ENCODE results near the gene BIN1. TPM values are rescaled to one million over a fixed set of nuclear protein-coding genes. Genes with fewer than 3 reads are reported as not detected.
A peak's percentile ranks its signal among the peaks of the same experiment; 100 is the strongest.

The BIN1 gene
- total RNA-seq, 1 donor from 2014 or later = 15.8 TPM

DNA sequence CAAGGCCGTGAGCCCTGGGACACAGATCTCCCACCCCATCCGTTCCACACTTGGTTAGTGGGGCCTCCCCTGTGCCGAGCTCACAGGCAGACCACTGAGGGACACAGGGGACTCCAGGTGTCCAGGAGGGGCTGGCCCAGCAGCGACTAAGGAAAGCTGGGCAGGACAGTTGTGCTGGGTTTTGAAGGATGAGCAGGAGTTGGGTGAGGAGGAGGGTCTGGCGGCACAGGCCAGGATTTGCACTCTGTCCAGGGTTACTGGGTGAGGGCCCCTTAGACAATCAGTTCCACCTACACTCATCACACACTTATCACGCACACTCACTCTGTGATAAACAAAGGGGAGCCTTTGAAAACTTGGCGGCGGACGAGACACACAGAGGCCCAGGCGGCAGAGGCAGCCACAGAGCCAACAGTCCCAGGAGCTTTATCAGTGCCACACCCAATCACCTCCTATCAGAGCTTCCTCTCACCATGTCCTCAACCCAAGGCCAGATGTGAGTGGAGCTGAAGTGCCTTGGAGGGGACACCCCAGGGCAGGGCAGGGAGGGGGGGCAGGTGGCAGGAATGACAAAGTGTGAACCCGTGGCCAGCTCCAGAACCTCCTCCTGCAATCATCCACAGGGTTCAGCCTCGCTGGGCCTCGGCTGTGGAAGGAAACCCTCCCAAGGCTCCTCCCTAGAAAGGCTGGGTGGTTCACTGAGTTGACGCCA lies 26.6 kb downstream of the BIN1 start:
- no peak overlapping the region for H3K4me3 ChIP-seq
- no peak overlapping the region for H3K27ac ChIP-seq (replicated peaks)

DNA sequence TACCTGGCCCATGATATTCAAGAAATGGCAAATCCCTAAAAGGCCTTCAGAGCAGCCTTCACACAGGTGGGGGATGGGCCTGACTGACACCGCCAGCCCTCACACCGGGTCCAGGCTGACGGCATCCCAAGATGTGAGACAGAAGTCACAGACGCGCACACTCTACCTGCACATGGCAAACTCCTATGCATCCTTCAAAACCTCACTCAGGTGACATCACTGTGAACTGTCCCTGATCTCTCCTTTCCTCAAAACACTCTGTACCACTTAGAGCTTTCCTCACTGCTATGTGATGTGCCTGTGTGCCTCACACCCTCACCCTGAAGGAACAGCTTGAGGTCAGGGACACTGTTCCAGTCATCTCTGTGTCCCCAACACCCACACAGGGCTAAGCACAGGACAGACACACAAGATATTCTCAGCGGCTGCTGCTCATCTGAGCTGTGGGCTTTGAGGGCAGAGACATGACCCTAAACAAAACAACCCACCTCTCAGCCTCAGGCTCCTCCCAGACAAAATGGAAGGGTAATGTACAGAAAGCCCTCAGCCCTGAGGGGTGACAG lies 27.5 kb downstream of the BIN1 start:
- no peaks in the 10 kb centered on the region for H3K9me3 ChIP-seq (replicated peaks)
- H3K36me3 ChIP-seq = no peaks in the 10 kb centered on the region
- H3K27ac ChIP-seq (replicated peaks) = no peak overlapping the region
- intact Hi-C loops (cut with micrococcal nuclease) = no loop called here
- peaks cover 12% of the 10 kb centered on the region for H3K27me3 ChIP-seq (ENCODE audit: low read depth)
- no peak for DNase-seq
- TF ChIP-seq, protein P1, sequence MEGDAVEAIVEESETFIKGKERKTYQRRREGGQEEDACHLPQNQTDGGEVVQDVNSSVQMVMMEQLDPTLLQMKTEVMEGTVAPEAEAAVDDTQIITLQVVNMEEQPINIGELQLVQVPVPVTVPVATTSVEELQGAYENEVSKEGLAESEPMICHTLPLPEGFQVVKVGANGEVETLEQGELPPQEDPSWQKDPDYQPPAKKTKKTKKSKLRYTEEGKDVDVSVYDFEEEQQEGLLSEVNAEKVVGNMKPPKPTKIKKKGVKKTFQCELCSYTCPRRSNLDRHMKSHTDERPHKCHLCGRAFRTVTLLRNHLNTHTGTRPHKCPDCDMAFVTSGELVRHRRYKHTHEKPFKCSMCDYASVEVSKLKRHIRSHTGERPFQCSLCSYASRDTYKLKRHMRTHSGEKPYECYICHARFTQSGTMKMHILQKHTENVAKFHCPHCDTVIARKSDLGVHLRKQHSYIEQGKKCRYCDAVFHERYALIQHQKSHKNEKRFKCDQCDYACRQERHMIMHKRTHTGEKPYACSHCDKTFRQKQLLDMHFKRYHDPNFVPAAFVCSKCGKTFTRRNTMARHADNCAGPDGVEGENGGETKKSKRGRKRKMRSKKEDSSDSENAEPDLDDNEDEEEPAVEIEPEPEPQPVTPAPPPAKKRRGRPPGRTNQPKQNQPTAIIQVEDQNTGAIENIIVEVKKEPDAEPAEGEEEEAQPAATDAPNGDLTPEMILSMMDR (IDR thresholded peaks at IDR 0.05; ENCODE audit: borderline replicate concordance) = no peak
- no peak overlapping the region for H3K4me3 ChIP-seq
- peaks cover 43% of the 10 kb centered on the region for H3K4me1 ChIP-seq

More for the DNA sequence above, 26.6 kb downstream of the BIN1 start:
- H3K4me1 ChIP-seq = peaks cover 48% of the 10 kb centered on the region
- TF ChIP-seq, protein P1 (IDR thresholded peaks at IDR 0.05; ENCODE audit: borderline replicate concordance) = no peak
- no peaks in the 10 kb centered on the region for H3K9me3 ChIP-seq (replicated peaks)
- DNase-seq = peak; percentile 34
- H3K36me3 ChIP-seq = no peaks in the 10 kb centered on the region
- intact Hi-C loops (cut with micrococcal nuclease) = no loop called here
- peaks cover 12% of the 10 kb centered on the region for H3K27me3 ChIP-seq (ENCODE audit: low read depth)

DNA sequence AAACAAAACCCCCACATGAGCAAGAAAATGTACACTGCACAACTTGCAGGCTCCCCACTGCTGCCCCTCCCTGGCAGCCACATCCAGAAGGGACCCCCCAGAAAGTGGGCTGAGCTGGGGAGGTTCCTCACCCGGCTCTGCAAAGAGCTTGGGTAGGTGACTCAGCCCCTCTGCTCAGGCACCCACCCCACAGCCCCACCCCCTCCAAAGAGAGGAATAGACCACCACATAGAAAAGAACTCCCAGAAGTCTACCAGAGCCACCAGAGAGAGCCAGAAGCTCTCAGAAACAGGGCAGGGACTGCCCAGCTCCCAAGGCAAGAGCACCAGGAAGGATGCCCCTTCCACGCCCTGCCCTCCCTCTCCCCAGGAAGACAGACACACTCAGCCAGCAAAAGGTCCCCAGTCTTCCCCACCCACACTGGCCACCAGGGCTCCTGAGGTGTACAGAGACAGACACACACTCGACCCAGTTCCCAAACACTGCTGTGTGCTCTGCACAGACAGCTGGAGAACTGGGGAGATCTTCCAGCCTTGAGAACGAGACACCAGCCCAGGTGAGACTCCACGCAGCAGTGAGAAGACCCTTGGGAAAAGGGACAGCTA lies 28.2 kb downstream of the BIN1 start:
- Histone ChIP-seq H3K27me3 (ENCODE audit: low read depth) (peaks cover 7% of the 10 kb centered on the region), H3K4me3 (no peak overlapping the region), H3K9me3 (replicated peaks) (no peaks in the 10 kb centered on the region), H3K36me3 (no peaks in the 10 kb centered on the region), H3K4me1 (peaks cover 40% of the 10 kb centered on the region), H3K27ac (replicated peaks) (no peak overlapping the region)
- intact Hi-C loops (cut with micrococcal nuclease) = no loop called here
- DNase-seq = no peak
- TF ChIP-seq, protein P1 (IDR thresholded peaks at IDR 0.05; ENCODE audit: borderline replicate concordance) = no peak

DNA sequence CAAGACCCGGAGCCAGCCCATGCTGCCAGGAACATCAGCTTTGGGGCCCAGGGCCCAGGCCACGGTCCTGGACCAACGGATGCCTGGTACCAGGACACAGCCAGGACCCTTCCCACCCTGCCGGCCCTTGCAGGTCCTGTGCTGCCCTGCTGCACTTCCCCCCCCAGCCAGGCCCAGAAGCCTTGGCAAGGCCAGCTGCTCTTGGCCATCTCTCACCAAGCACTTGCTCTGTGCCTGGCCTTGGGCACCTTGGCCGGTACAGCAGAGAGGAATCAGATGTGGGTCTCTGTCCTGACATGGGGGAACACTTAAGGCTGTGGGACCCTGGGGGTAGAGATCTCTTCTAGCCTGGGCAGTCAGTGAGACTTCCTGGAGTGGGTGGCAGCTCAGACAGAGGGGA lies 28.9 kb downstream of the BIN1 start:
- H3K27ac ChIP-seq (replicated peaks) = no peak overlapping the region
- no peak for DNase-seq

DNA sequence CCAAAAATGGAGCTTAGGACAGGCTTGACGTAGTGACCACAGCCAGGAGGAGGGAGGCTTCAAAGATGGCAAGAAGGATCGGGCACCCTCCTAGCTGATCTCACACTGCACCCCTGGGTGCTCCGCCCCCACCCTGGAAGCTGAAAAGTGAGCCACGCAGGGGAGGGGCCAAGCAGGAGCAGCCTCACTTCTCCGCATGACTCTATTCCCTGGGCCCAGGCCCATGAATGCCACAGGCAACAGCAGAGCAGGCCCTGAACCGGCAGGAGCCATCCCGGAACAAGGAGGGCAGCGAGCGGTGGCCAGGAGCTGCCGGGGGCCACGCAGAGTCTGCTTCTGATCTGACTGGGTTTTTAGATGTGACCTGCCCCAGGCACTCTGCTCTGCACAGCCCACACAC lies 30.0 kb downstream of the BIN1 start:
- H3K27me3 ChIP-seq (ENCODE audit: low read depth) = no peaks in the 10 kb centered on the region
- no peak overlapping the region for H3K4me3 ChIP-seq
- peaks cover 21% of the 10 kb centered on the region for H3K4me1 ChIP-seq
- no peak for DNase-seq
- intact Hi-C loops (cut with micrococcal nuclease) = no loop called here
- no peaks in the 10 kb centered on the region for H3K36me3 ChIP-seq
- no peaks in the 10 kb centered on the region for H3K9me3 ChIP-seq (replicated peaks)
- TF ChIP-seq, protein P1 (IDR thresholded peaks at IDR 0.05; ENCODE audit: borderline replicate concordance) = no peak
- H3K27ac ChIP-seq (replicated peaks) = no peak overlapping the region

More for the DNA sequence above, 28.9 kb downstream of the BIN1 start:
- Histone ChIP-seq H3K4me3 (no peak overlapping the region), H3K27me3 (ENCODE audit: low read depth) (peaks cover 7% of the 10 kb centered on the region), H3K9me3 (replicated peaks) (no peaks in the 10 kb centered on the region), H3K36me3 (no peaks in the 10 kb centered on the region), H3K4me1 (peaks cover 32% of the 10 kb centered on the region)
- TF ChIP-seq, protein P1 (IDR thresholded peaks at IDR 0.05; ENCODE audit: borderline replicate concordance) = no peak
- intact Hi-C loops (cut with micrococcal nuclease) = no loop called here
